ENCODE data around the gene C7orf33.
"Not testable (repeated sequence)": the region's sequence is repeated elsewhere in the genome, so short reads cannot be mapped to it uniquely, and the experiment has no call there.

Gene C7orf33

DNA sequence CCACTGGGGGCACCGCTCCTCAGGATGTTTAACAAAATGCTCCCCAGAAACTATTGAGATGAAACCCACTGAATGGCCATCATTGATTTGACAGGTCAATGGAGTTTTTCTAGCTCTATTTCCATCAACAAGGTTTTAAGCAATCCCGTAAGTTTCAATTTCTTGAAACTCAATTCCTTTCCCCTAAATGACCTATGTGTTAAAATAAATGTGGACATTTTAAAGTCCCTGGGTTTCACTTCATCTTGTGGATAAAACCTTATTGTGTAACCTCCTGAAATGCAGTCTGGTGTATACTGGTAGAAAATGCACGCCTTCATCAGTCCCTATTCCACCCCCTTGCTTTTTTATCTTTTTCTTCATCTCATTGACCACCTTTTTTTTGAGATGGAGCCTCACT lies 8.9 kb upstream of the C7orf33 start:
- DNase-seq = no peak

DNA sequence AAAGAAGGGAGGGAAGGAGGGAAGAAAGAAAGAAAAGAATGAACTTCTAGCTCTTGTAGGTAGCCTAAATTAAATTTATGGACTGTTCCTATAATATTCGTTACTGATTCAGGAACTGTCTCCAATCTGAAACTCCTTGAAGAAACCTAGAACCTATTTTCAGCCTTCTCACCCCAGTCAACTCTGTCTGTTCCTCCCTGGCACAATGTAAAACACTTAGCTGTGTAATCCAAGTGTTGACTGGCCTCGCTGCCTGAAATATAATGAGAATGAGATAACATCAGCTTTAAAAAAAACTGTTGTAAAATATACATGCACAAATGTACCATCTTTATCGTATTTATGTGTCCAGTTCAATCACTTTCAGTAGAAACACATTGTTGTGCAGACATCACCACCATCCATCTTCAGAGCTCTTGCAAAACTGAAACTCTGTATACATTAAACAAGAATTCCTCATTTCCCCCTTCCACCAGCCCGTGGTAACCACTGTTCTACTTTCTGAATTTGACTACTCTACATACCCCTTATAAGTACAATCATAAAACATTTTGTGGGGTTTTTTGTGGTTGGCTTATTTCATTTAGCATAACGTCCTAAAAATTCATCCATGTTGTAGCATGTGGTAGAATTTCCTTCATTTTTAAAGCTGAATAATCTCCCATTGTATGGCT lies 6.3 kb upstream of the C7orf33 start:
- DNase-seq = no peak

DNA sequence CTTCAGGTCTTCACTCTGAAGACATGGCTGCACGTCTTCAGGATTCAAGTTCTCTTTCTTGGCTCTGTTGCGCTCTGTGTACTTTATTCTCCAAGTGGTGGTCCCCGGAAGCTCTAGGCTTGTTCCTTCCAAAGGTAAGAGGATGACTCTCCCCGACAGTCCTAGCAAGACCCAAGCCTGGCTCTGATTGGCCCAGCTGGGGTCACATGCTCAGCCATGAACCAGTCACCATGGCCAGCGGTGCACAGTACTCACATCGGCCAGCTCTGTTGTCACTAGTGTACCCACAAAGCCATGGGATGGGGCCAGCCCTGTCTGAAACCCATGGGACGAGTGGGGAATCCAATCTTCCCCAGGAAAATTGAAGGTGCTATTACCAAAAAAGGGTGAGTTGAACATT lies 5.2 kb upstream of the C7orf33 start:
- no peak for DNase-seq

DNA sequence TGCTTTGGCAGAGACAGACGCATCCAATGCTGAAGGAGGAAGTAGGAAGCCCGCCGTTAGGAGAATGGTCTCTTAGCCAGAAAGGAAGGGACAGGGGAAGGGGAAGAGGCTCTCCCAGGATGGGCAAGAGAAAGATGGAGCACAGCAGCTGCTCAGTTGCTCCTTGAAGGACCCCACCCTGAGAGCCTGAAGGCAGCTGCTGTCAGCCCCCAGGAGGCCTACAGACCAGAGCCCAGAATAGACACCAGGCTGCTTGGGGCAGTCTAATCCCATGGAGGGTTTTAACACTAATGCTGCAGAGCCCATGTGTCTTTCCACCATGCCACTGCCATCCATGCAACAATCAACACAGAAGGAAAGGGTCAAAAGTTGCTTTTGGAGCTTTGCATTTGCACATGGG lies 3.5 kb upstream of the C7orf33 start:
- DNase-seq = no peak

DNA sequence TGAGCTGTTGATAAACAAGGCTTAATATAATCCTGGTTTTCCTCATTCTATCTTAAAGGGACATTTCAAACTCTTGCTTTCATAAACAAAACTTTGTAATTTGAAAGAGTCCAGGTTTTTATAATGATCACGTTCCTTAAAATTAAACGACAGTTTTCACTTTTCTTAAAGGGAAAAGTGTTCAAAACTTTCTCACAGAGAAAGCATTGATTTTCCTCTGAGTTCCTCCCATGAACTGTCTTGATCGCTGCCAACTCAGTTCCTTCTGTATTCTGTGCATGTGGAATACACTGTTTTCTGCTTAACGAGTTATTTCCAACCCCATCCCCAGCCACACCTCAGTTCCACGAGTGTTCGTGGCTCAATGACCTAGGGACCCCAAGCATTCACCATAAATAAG lies 2.4 kb upstream of the C7orf33 start:
- DNase-seq = no peak

DNA sequence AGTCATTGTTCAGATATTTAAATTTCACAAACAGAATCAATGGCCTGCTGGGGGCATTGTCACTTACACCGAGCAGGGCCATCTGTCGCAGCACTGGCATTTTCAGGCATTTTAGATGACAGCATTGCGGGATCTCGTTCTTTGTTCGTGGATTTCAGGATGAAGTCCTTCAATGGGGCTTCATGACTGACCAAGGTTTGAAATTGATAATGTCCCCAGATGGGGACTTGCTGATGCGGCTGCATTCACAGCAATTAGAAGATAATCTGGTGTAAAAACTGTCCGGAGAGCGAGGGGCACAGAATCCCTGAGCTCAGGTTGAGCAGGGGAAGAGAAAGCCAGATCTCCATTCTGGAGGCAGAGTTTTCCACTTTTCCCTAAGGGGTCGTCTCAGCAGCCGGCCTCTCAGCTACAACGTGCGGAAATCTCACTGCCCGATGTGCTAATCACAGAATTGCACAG lies 1.9 kb upstream of the C7orf33 start:
- no peak for DNase-seq

DNA sequence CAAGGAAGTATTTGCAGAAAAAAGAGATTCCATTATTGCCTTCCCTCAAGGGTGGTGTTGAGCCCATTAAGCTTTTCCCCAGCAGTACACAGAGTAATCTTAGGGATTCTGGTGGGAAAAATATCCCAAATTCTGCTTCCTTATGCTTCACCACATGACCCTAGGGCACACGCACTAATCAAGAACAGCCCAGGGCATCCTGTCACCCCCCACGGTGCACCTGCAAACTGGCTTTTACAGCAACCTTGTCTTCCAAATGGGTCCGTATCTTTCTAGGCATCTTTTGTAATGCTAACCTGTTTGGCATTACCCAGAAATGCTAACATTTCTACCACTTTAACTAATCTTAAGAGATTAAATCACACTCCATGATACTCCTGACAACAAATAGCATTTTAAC lies 926 bp upstream of the C7orf33 start:
- no peak for DNase-seq

DNA sequence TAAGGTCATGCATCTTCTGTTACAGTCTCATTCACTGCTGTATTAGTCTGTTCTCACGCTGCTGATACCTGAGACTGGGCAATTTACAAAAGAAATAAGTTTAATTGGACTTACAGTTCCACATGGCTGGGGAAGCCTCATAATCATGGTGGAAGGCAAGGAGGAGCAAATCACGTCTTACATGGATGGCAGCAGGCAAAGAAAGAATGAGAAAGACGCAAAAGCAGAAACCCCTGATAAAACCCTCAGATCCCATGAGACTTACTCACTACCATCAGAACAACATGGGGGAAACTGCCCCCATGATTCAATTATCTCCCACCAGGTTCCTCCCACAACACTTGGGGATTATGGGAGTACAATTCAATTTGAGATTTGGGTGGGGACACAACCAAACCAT lies 5.8 kb downstream of the C7orf33 start:
- not testable (repeated sequence) for DNase-seq

DNA sequence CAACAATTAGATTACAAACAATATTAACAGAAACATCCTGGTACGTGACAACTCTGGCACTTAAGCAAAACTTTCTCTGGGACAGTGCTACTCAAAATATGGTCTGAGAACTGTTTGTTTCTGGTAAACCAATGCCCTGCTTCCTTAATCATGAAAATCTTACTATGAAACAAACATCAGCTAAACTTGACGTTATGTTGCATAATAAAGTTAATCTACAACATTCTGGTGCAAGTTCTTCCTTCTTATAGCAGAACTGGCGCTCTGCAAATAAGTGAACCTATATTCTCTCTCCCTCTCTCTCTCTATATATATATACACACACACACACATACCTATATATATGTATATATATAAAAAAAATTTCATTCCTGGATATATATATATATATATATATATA lies 7.8 kb downstream of the C7orf33 start:
- DNase-seq = no peak

DNA sequence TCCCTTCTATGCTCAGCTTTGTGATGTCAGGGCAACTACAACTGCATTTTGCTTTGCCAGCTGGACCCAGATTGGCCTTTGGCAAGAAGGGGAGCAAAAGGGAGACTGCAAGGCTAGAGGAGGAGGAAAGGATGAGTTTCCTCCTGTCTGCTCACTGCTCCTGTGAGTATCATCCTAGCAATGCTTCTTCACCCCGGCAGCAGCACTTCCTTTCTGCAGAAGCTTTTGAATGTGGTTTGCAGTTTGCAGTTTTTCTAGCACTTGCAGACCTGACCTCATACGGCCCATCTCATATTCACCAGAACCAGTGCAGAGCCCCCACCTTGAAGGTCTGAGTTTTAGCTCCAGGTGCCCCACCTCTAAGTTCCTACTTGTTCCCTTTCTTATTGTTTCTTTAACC lies 14.8 kb downstream of the C7orf33 start:
- no peak for DNase-seq

DNA sequence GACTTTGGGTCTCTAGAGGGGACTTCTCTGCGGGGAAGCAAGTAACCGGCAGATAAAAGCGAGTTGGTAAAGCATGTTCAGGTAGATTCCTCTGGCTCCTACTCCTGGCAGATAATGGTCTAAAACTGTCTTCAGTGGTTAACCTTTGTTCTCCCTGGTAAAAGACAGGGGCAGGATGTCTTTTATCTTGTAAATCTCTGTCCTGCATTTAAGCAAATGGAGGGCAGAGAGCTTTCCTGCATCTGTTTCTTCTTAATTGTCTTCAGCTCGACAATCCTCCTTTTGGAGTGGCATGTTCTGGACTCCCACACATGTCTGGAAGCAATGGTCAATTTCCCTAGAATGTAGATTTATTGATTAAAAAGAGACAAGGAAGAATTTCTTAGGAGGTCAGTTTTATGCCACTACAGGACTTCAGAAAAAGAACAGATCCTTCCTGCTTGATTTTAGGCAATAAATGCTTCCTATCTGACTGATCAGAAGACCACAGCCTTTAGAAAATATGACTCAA lies 16.6 kb downstream of the C7orf33 start:
- DNase-seq = no peak

DNA sequence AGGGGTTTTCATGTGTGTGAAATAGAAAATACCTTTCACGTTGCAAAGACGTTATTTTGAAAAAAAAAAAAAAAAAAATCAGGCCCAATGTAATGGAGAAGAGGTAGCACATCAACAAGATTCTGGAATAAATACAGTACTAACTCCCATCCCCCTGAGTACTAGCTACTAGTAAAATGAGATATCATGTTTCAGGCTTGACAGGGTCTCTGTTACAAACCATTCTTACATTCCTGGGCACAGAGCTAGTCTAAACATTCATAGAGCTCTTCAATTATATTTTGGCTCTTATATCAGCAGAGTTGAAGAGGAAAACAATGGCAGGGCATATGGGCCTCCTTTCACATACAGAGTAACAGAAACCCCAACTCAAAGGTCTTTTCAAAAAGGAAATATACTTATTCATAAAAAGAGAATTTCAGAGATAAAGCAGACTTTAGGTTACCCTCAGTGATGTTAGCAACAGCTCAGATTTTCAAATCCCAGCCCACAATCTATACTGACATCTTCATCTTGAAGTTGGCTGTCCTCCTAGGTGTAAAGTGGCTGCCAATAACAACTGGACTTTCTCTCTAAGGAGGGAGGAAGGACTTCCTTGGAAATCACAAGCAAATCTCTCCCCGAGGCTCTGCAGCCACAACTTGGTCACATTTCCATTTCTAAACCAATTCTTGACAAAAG lies 18.6 kb downstream of the C7orf33 start:
- no peak for DNase-seq

DNA sequence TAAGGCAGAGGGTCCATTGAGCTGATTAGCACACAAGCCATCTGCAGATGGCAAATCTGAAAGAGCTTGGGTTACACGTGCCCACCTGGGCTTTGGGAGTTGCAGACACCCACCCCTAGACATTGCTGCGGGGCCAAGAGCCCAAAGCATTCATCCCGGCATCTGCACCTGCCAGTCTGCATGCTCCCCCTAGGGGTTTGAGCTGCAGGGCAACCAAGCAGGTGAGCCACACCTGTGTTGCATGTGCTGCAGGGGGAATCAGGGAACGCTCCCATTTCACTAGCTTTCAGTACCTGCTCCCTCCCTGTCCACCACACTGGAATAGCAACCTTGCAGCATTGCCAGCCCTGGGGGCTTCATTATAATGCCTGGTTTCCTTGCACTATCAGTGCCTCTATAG lies 21.1 kb downstream of the C7orf33 start:
- DNase-seq = no peak

DNA sequence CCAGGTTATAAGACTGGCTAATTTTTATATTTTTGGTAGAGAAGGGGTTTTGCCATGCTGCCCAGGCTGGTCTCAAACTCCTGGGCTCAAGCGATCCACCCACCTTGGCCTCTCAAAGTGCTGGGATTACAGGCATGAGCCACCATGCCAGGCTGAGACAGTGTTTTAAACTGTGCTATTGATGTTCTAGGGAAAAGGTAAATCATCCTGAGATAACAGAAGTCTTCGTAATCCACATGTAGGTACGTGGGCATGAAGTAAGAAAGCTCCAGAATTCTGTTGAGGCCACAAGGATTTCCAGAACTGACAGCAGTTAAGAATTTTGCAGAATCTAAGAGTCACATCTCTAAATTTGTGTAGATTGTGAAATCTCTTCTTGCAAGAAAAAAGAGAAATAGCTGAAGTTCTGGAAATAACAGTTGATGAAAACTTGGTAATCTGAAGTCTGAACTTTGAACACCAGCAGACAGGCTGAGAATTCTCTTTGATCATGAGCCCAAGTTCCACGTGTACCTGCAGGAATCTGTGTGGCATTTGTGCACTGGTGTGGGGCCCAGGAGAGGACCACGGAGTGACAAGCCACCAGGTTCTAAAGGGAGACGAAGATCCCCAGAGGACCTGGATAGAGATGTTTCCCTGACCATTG lies 24.6 kb downstream of the C7orf33 start:
- no peak for DNase-seq

DNA sequence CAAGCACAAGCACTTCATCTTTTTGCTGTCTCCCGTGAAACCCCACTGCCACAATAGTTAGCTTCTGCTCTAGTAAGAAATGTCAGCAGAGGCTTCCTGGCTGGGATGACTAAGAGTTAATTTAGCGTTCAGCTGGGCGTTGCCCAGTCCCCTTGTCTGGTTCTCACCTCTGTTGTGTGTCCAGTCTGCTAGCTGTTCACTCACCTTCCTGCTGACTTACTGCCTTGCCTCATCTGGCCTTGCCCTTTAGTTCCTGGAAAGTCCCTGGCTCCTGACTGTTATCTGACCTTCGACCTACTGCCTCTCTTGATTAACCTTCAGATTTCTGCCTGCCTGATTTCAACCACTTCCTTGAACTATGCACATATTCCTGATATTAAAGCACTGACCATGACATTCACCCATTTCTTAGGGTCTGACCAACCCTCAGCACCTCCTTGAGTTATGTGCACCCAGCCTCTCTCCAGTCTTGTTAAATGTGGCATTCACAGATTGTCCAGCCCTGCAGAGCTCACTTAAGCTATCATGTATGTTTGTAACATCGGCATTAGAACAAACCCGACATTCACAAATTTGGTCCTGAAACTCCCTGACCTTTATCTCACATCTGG lies 30.3 kb downstream of the C7orf33 start:
- no peak for DNase-seq

DNA sequence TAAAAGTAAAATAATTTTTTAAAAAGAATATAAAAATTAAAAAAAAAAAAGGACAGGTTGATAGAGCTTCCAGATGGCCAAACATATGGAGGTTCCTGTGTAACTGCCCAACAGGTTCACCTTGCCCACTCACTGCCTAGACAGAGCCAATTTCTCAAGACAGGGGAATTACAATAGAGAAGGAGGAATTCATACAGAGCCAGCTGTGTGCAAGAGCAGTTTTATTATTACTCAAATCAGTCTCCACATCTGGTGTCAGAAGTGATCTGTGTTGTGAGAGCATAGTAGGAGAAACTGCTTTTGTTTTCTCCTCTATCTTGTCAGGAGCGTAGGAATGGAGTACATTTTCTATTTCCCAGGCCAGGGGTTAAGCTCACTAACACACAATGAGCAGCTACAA lies 31.0 kb downstream of the C7orf33 start:
- no peak for DNase-seq

DNA sequence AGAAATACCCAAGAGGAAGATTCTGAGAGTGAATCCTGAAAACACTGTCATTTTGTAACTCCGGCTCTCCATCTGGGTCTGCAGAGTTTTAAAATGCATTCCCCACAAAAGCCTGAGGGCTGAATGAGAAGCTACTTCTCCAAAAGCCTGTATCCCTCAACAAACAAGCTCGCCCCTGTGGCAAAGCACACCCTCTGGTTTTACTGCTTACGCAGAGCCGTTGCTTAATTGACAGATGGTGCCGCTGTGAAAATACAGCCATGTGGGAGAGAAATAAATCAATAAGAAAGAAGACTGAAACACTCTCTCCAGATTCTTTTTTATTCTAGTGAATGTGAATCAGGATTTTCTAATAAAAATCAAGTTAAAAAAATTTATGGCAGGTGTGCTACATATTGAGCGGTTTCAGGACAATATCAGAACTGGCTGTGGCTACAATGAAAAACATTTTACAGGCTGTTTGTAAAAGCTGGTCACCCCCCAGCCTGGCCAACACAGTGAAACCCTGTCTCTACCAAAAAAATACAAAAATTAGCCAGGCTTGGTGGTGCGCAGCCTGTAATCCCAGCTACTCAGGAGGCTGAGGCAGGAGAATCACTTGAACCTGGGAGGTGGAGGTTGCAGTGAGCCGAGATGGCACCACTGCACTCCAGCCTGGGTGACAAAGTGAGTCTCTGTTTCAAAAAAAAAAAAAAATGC lies 32.5 kb downstream of the C7orf33 start:
- DNase-seq = no peak

DNA sequence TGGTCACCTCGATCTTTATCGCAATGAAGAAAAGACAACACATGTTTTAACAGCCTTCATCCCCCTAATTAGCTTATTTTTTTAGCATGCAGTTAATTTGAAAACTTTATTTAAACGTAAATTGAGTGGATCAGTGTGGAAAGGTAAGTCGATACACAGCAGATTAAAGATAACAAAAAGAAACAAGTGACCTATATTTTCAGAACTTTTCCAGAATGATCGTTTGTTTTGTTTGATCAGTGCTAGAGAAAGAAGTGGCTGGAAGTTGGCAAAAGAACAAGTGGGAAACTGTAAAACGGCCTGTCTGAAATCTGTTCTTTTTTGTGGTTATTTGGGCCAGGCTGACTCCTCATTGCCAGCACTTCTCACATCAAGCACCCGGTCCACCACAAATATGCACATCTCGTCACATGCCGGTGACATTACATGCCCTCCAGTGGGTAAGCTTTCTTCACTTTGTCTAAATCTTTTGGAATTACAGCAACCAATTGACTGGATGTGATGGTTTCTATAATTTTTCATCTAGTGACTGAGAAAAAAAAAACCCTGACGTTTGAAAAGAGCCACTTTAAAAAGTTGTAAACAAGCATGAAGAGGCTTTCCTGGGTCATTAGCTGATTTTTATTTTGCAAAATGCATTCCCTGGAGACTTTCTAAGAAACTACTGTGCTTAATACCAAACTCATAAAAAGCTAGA lies 33.2 kb downstream of the C7orf33 start:
- no peak for DNase-seq

DNA sequence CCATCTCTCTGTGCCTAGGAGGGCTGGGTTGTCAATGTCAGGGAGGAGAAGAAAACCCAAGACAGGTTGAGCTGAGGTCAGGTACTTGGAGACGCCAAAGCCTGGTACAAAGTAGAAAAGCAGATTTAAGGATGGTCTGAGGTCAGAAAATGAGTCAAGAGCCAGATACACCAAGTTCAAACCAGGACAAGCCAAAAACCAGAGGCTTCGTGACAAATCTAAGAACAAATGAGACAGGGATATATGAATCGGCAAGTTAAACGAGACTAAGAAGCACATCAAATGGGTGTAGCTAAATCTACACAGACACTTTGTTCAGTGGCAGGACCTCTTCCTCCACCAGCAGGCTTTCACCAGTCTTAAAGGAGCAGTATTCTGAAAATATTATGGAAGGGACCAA lies 34.2 kb downstream of the C7orf33 start:
- DNase-seq = no peak

DNA sequence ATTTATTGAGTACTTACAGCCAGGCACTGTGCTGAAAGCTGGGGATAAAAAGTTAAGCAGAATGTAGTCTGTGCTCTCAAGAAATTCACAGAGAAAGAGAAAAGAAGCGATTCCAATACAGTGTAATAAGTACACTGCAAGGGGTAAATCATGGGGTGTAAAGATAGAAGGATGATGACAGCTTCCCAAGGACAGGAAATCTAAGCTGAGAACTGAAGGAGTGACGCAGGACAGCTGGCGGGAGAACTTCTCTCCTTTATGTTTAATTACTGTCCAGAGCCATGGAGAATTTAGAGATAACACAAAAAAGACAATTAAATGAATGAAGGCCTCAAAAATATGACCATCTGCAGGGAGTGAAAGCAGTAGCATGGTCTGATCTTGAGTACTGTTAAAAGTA lies 34.8 kb downstream of the C7orf33 start:
- no peak for DNase-seq

DNA sequence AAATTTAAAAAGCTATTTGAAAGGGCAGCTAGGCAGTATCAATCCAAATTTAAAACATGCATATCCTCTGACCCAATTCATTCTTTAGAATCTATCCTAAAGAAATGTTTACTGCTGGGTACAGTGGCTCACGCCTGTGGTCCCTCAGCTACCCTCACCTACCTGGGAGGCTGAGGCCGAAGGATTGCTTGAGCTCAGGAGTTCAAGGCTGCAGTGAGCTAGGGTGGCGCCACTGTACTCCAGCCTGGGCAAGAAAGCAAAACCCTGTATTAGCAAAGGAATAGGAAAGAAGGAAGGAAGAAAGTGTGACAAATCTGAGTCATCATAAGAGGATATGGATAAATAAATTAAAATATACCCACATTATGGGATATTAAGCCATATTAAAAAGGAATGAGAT lies 36.3 kb downstream of the C7orf33 start:
- DNase-seq = no peak

DNA sequence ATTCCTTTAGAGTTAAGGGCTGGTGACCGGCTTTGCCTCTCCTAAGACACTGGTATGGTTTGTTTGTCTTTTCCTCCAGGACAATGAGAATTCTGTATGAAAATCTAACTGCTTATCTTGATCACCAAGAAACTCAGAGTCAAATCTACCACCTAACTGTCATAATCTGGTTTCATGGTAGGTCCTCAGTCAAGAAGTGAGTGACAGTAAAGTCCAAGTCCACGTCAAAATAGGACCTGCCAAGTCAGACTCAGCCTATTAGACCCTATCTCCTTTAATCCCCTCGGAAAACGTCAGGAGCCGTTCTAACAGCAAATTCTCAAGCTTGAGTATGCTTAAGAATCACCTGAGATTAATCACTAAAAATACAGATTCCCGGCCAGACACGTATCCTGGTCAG lies 37.4 kb downstream of the C7orf33 start:
- DNase-seq = no peak

DNA sequence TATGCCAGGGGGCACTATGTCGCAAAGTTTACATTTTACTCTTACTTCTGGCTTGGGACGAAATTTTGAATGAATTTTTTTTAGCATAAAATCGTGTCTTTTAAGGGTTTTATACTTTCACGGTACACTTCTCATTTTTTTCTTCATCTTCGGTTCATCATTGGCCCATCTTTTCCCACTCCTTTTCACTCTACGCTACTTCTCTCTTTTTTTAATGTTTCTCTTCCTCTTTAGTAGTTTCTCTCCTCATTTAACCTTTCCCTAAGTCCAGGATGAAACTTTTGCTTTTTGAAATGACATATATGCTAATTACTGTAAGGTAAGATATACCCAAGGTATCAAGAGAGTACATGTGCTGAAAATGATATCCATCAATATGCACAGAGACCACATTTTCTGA lies 39.5 kb downstream of the C7orf33 start:
- DNase-seq = no peak

Measured in CD4-positive, alpha-beta T cell treated with Interleukin-21 for 1 hour (primary cell).